IMR-90 (cell line): ENCODE data around the gene CGGBP1. TPM values are rescaled to one million over a fixed set of nuclear protein-coding genes. Genes with fewer than 3 reads are reported as not detected.

Experiments
- ATAC-seq: fragments of 200-7000 bp; cut with Tn5 transposase; 2 replicates; pipeline ENCODE4 v1.9.1; 2020; ENCODE audit warnings: low read depth, mild to moderate bottlenecking, moderate library complexity
- BruUV-seq: library from RNA; stranded (reverse); fragments of 400-500 nt; replicated peaks from 2 replicates; lab custom pipeline; 2021; lab: Mats Ljungman, UMichigan
- CTCF ChIA-PET: fragments of 300-600 bp; formaldehyde crosslinking; extraction: SDS; loops from one replicate; lab custom pipeline; 2021; ENCODE audit warnings: antibody characterized with exemption; lab: Yijun Ruan, JAX
- POLR2A ChIA-PET: fragments of 300-600 bp; sonication (Branson Sonifier 250); formaldehyde crosslinking; loops from one replicate; lab custom pipeline; 2022; ENCODE audit warnings: antibody characterized with exemption; ENCODE audit not compliant: unreplicated experiment; lab: Charles Lee
- DNase-seq: peaks from one replicate; pipeline ENCODE4 v3.0.0; 2013
- H2AFZ ChIP-seq: replicated peaks from 2 replicates; pipeline ENCODE3; 2013; ENCODE audit warnings: low read length, mild to moderate bottlenecking; ENCODE audit not compliant: poor library complexity
- H2AK5ac ChIP-seq: 2 replicates; pipeline ENCODE4 v1.6.1; 2013; ENCODE audit warnings: low read depth, low read length, inconsistent platforms
- H2AK9ac ChIP-seq: replicated peaks from 2 replicates; pipeline ENCODE3; 2013; ENCODE audit warnings: mild to moderate bottlenecking, low read depth, low read length, moderate library complexity; ENCODE audit not compliant: poor library complexity
- H2BK120ac ChIP-seq: 2 replicates; pipeline ENCODE4 v1.6.1; 2013; ENCODE audit warnings: low read depth, low read length, inconsistent platforms
- H2BK15ac ChIP-seq: 3 replicates; pipeline ENCODE4 v1.6.1; 2013; ENCODE audit warnings: low read depth, low read length, inconsistent platforms
- H2BK20ac ChIP-seq: 2 replicates; pipeline ENCODE4 v1.6.1; 2013; ENCODE audit warnings: low read depth, mild to moderate bottlenecking, inconsistent platforms, low read length, moderate library complexity
- H2BK5ac ChIP-seq: 2 replicates; pipeline ENCODE4 v1.6.1; 2013; ENCODE audit warnings: mild to moderate bottlenecking, low read depth, low read length, inconsistent platforms; ENCODE audit not compliant: poor library complexity, severe bottlenecking
- H3K14ac ChIP-seq: replicated peaks from 2 replicates; pipeline ENCODE4 v1.6.1; 2013; ENCODE audit warnings: low read depth, low read length, inconsistent platforms
- H3K18ac ChIP-seq: 2 replicates; pipeline ENCODE4 v1.6.1; 2013; ENCODE audit warnings: low read depth, low read length, control low read depth
- H3K23ac ChIP-seq: 2 replicates; pipeline ENCODE4 v1.6.1; 2013; ENCODE audit warnings: low read depth, low read length, inconsistent platforms
- H3K27ac ChIP-seq: 2 replicates; pipeline ENCODE4 v1.5.1; 2013; ENCODE audit warnings: mild to moderate bottlenecking, control low read depth, low read length; ENCODE audit not compliant: insufficient read depth
- H3K27me3 ChIP-seq: 2 replicates; pipeline ENCODE4 v1.6.1; 2013; ENCODE audit warnings: low read length; ENCODE audit not compliant: control insufficient read depth, insufficient read depth
- H3K36me3 ChIP-seq: 2 replicates; pipeline ENCODE4 v1.6.1; 2013; ENCODE audit warnings: low read length, mixed read lengths; ENCODE audit not compliant: control insufficient read depth, insufficient read depth
- H3K4ac ChIP-seq: 2 replicates; pipeline ENCODE4 v1.6.1; 2013; ENCODE audit warnings: low read depth, low read length, inconsistent platforms
- H3K4me1 ChIP-seq: 2 replicates; pipeline ENCODE4 v1.6.1; 2013; ENCODE audit warnings: low read length, mixed read lengths; ENCODE audit not compliant: control insufficient read depth, insufficient read depth
- H3K4me2 ChIP-seq: 2 replicates; pipeline ENCODE4 v1.6.1; 2013; ENCODE audit warnings: low read depth, mild to moderate bottlenecking, control low read depth, low read length, moderate library complexity
- H3K4me3 ChIP-seq: 2 replicates; pipeline ENCODE4 v1.5.1; 2013; ENCODE audit warnings: low read depth, mild to moderate bottlenecking, control low read depth, low read length, moderate library complexity; ENCODE audit not compliant: insufficient read depth
- H3K56ac ChIP-seq: 2 replicates; pipeline ENCODE4 v1.6.1; 2013; ENCODE audit warnings: low read length, inconsistent platforms; ENCODE audit not compliant: insufficient read depth; ENCODE audit errors: extremely low read depth
- H3K79me1 ChIP-seq, 2 experiments: 2 replicates each; pipeline ENCODE4 v1.6.1; 2013; ENCODE audit warnings: low read length in 2 of 2, inconsistent platforms in 1 of 2, low read depth in 1 of 2
- H3K9ac ChIP-seq: 2 replicates; pipeline ENCODE4 v1.6.1; 2013; ENCODE audit warnings: low read depth, low read length, control low read depth
- H3K9me1 ChIP-seq: 2 replicates; pipeline ENCODE4 v1.6.1; 2013; ENCODE audit warnings: low read length, inconsistent platforms; ENCODE audit not compliant: insufficient read depth
- H3K9me3 ChIP-seq: 2 replicates; pipeline ENCODE4 v1.6.1; 2013; ENCODE audit warnings: low read length; ENCODE audit not compliant: control insufficient read depth, insufficient read depth
- H4K20me1 ChIP-seq: 2 replicates; pipeline ENCODE4 v1.6.1; 2013; ENCODE audit warnings: low read length, inconsistent platforms; ENCODE audit not compliant: insufficient read depth
- H4K5ac ChIP-seq: 2 replicates; pipeline ENCODE4 v1.6.1; 2013; ENCODE audit warnings: mild to moderate bottlenecking, low read depth, low read length, control low read depth
- H4K8ac ChIP-seq, 2 experiments: 2 replicates each; pipeline ENCODE4 v1.6.1; 2013; ENCODE audit warnings: low read depth in 2 of 2, low read length in 2 of 2, control low read depth in 1 of 2, inconsistent platforms in 1 of 2
- H4K91ac ChIP-seq: 2 replicates; pipeline ENCODE4 v1.6.1; 2013; ENCODE audit warnings: low read depth, low read length, inconsistent platforms; ENCODE audit not compliant: insufficient read depth
- BHLHE40 ChIP-seq: fragments of 150-350 bp; IDR thresholded peaks from 2 replicates; pipeline ENCODE4 v1.6.1; 2016; ENCODE audit warnings: mild to moderate bottlenecking, low read depth, low read length
- CEBPB ChIP-seq: IDR thresholded peaks from 2 replicates; pipeline ENCODE4 v1.6.1; 2012; ENCODE audit warnings: low read depth, low read length, improper control_type of control experiment
- FOS ChIP-seq: fragments of 150-350 bp; IDR thresholded peaks from 2 replicates; pipeline ENCODE4 v1.6.1; 2016; ENCODE audit warnings: low read depth, low read length
- NFE2L2 ChIP-seq: fragments of 150-350 bp; IDR thresholded peaks from 2 replicates; pipeline ENCODE4 v1.6.1; 2016; ENCODE audit warnings: low read depth, mild to moderate bottlenecking, low read length
- RAD21 ChIP-seq: IDR thresholded peaks from 2 replicates; pipeline ENCODE4 v1.6.1; 2012; ENCODE audit warnings: low read length, improper control_type of control experiment
- RFX5 ChIP-seq: IDR thresholded peaks from 2 replicates; pipeline ENCODE4 v1.8.0; 2012; ENCODE audit warnings: low read depth, mild to moderate bottlenecking, low read length, moderate library complexity
- WGBS, 2 experiments: methylation state at CpG; one replicate each; pipeline versions ENCODE4 v1.1.5 to v1.1.7; 2013; ENCODE audit warnings: missing lambda C conversion rate in 2 of 2; ENCODE audit not compliant: insufficient read length in 1 of 2; ENCODE audit errors: extremely low coverage in 2 of 2; 5-methylcytosine and 5-hydroxymethylcytosine counted together
- dilution Hi-C: fragments of 300-500 bp; cut with HindIII; formaldehyde crosslinking; loops from one replicate; pipeline ENCODE4 v1.14.3; 2018; ENCODE audit warnings: low sequenced_read_pairs; ENCODE audit not compliant: unreplicated experiment
- in situ Hi-C: fragments of 300-500 bp; cut with MboI; formaldehyde crosslinking; loops from 3 replicates; pipeline ENCODE4 v1.14.3; 2019; ENCODE audit warnings: low sequenced_read_pairs, inconsistent platforms, mixed read lengths
- intact Hi-C: fragments of 100-400 bp; cut with micrococcal nuclease; formaldehyde crosslinking; loops from 2 replicates; pipeline ENCODE4 v1.10.0; 2022
- polyA plus RNA-seq, 3 experiments: library from polyadenylated mRNA; depleted of rRNA; stranded (reverse); fragments of >200 nt; gene quantifications; 2 replicates each; pipeline ENCODE4 v1.2.3, GENCODE V29; 2012; ENCODE audit warnings: low replicate concordance in 1 of 3
- total RNA-seq: library from RNA; depleted of rRNA; stranded (reverse); fragments of >200 nt; gene quantifications from 2 replicates; pipeline ENCODE4 v1.2.3, GENCODE V29; 2012

Gene CGGBP1
- total and polyA plus RNA-seq, 2 of the 4 experiments (the other 2 are of a cell fraction) = 42.1 to 47.7 TPM

DNA sequence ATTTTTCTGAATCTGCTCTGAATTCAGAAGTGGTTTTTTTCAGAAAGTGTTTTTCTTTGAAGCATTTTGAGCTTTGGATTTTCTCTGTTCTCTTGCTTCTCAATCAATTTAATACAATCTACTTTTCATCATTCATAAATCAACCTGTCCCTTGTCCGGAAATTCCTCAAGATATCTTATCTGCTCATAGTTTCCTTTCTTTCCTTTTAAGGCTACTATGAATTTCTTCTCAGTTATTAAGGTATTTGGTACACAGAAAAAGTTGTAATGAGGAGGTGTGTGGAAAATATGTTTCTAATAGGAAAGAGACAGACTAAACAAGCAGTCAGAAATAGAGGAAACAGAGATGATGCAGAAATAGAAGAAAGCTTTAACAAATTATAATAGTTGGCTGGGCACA lies 14.4 kb downstream of the CGGBP1 start:
- in situ Hi-C loops = no loop called here
- TF ChIP-seq RFX5 = no peak
- no peak for TF ChIP-seq CEBPB
- TF ChIP-seq NFE2L2 = no peak
- no peak for TF ChIP-seq FOS
- no peak for TF ChIP-seq BHLHE40
- no peak for TF ChIP-seq RAD21
- WGBS, 2 experiments = no CpG with 5 or more reads among the region's 1 CpG

More for the DNA sequence above, 14.4 kb downstream of the CGGBP1 start:
- H3K27ac ChIP-seq = no peak overlapping the region
- dilution Hi-C loops (no loop called here), intact Hi-C loops (no loop called here)
- no peaks in the 10 kb centered on the region for H4K20me1 ChIP-seq
- H3K36me3 ChIP-seq = no peaks in the 10 kb centered on the region
- H3K27me3 ChIP-seq = no peaks in the 10 kb centered on the region
- H4K91ac ChIP-seq = no peak overlapping the region
- H3K23ac ChIP-seq = no peak overlapping the region
- POLR2A ChIA-PET = no interaction called here
- H2BK120ac ChIP-seq = no peak overlapping the region
- no peak overlapping the region for H4K8ac ChIP-seq
- H3K14ac ChIP-seq = no peak overlapping the region
- no peak overlapping the region for H2BK5ac ChIP-seq
- no peak overlapping the region for H2BK20ac ChIP-seq
- H3K56ac ChIP-seq = no peak overlapping the region
- BruUV-seq = no TSS peak
- H3K4me3 ChIP-seq = no peak overlapping the region
- H3K4me2 ChIP-seq = no peak overlapping the region
- H3K4ac ChIP-seq = no peak overlapping the region
- no peaks in the 10 kb centered on the region for H3K4me1 ChIP-seq
- no peak overlapping the region for H4K5ac ChIP-seq
- no peak overlapping the region for H3K18ac ChIP-seq
- H3K9me3 ChIP-seq = no peaks in the 10 kb centered on the region
- H3K79me1 ChIP-seq = no peaks in the 10 kb centered on the region
- CTCF ChIA-PET = interaction anchor here (0.6 kb wide), 1 partner anchor 1142 kb away, joined by 3 read pairs; no protein-coding TSS in a partner anchor
- no peak overlapping the region for H2AK9ac ChIP-seq
- ATAC-seq = no peak
- H3K9me1 ChIP-seq = no peaks in the 10 kb centered on the region
- no peak overlapping the region for H2AFZ ChIP-seq
- H2AK5ac ChIP-seq = no peak overlapping the region
- H2BK15ac ChIP-seq = no peak overlapping the region
- no peak overlapping the region for H3K9ac ChIP-seq
- no peak for DNase-seq
